Liver (tissue), 2 donors: Measurements from ENCODE around the gene C8G.

ENCODE experiments used
- GABPA ChIP-seq, 2 donors: IDR thresholded peaks in 1 of 2; conservative IDR thresholded peaks in 1 of 2; 2 replicates each; pipeline ENCODE4 v1.6.1; 2016; ENCODE audit warnings: antibody characterized with exemption in 2 of 2, mild to moderate bottlenecking in 1 of 2, moderate library complexity in 1 of 2
- REST ChIP-seq: IDR thresholded peaks from 2 replicates; pipeline ENCODE4 v1.6.1; 2016; ENCODE audit warnings: antibody characterized with exemption, mild to moderate bottlenecking
- donor health status: healthy.

GRCh38 chr9:136957461-136957860, 12.4 kb downstream of the C8G start:
- TF ChIP-seq REST (no peak), GABPA (IDR thresholded peaks at IDR 0.05 in 1 of 2, conservative IDR thresholded peaks at IDR 0.05 in 1 of 2) (no peak)
